Nephron (organoid): ENCODE measurements around the gene ZNF680.

Experiments used
- H3K27ac Mint-ChIP-seq, 3 experiments: 2 replicates each; pipeline ENCODE4 v1.8.0; 2020; ENCODE audit warnings: mixed read lengths in 3 of 3, mild to moderate bottlenecking in 2 of 3, moderate library complexity in 1 of 3
- H3K27me3 Mint-ChIP-seq: 2 replicates; pipeline ENCODE4 v1.8.0; 2021; ENCODE audit warnings: low read depth, mild to moderate bottlenecking, moderate library complexity, mixed read lengths
- H3K36me3 Mint-ChIP-seq: 2 replicates; pipeline ENCODE4 v1.8.0; 2020; ENCODE audit warnings: low read depth, mixed read lengths
- H3K4me1 Mint-ChIP-seq: 2 replicates; pipeline ENCODE4 v1.8.0; 2020; ENCODE audit warnings: mixed read lengths
- H3K4me3 Mint-ChIP-seq, 3 experiments: 2 replicates each; pipeline ENCODE4 v1.8.0; 2020; ENCODE audit warnings: mild to moderate bottlenecking in 3 of 3, mixed read lengths in 3 of 3, moderate library complexity in 2 of 3
- H3K9me3 Mint-ChIP-seq: 2 replicates; pipeline ENCODE4 v1.8.0; 2020; ENCODE audit warnings: mixed read lengths
- TF ChIP-seq, protein P1 (sequence below), 3 experiments: fragments of 200-600 bp; sonication (generic); IDR thresholded peaks; one replicate each; pipeline ENCODE4 v1.5.0; 2021; ENCODE audit warnings: antibody characterized with exemption in 3 of 3; ENCODE audit not compliant: unreplicated experiment in 3 of 3

ZNF680 gene

GRCh38 chr7:64606385-64606784, 43.5 kb upstream of the ZNF680 start:
- no peak overlapping the region for H3K27ac Mint-ChIP-seq
- peaks cover 59% of the 10 kb centered on the region for H3K9me3 Mint-ChIP-seq
- no peaks in the 10 kb centered on the region for H3K36me3 Mint-ChIP-seq
- no peak overlapping the region for H3K4me3 Mint-ChIP-seq
- no peaks in the 10 kb centered on the region for H3K27me3 Mint-ChIP-seq
- no peaks in the 10 kb centered on the region for H3K4me1 Mint-ChIP-seq
- TF ChIP-seq, protein P1, sequence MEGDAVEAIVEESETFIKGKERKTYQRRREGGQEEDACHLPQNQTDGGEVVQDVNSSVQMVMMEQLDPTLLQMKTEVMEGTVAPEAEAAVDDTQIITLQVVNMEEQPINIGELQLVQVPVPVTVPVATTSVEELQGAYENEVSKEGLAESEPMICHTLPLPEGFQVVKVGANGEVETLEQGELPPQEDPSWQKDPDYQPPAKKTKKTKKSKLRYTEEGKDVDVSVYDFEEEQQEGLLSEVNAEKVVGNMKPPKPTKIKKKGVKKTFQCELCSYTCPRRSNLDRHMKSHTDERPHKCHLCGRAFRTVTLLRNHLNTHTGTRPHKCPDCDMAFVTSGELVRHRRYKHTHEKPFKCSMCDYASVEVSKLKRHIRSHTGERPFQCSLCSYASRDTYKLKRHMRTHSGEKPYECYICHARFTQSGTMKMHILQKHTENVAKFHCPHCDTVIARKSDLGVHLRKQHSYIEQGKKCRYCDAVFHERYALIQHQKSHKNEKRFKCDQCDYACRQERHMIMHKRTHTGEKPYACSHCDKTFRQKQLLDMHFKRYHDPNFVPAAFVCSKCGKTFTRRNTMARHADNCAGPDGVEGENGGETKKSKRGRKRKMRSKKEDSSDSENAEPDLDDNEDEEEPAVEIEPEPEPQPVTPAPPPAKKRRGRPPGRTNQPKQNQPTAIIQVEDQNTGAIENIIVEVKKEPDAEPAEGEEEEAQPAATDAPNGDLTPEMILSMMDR (IDR thresholded peaks at IDR 0.05; ENCODE audit: unreplicated experiment in 3 of 3) = no peak

- no peak overlapping the region for H3K27ac Mint-ChIP-seq
- TF ChIP-seq, protein P1 (IDR thresholded peaks at IDR 0.05; ENCODE audit: unreplicated experiment in 3 of 3) = no peak
- no peaks in the 10 kb centered on the region for H3K27me3 Mint-ChIP-seq
- no peaks in the 10 kb centered on the region for H3K4me1 Mint-ChIP-seq
- H3K36me3 Mint-ChIP-seq = no peaks in the 10 kb centered on the region
- no peak overlapping the region for H3K4me3 Mint-ChIP-seq
- H3K9me3 Mint-ChIP-seq = peaks cover 52% of the 10 kb centered on the region
Observed at GRCh38 chr7:64603271-64603670, 40.4 kb upstream of the ZNF680 start.

DNA sequence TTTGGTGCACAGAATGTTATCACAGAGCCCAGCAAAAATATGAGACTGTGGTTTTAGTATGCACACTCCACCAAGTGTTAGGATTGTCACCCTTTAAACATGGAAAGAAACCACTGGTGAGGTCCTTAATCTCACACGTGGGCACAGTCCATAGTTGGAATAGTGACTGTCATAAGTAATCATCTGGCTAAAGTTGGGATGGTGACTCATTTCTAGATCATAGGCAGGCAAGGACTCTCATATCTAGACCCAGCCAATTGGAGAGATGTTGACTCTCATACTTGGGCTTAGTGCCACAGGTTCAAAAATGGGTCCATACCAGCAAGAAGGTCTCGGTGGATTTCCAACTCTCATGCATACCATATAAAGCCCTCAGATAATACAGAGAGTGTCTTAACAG, 39.6 kb upstream of the ZNF680 start:
- Mint-ChIP-seq H3K36me3 (no peaks in the 10 kb centered on the region), H3K27ac (no peak overlapping the region), H3K4me1 (no peaks in the 10 kb centered on the region), H3K9me3 (peaks cover 46% of the 10 kb centered on the region), H3K27me3 (no peaks in the 10 kb centered on the region), H3K4me3 (no peak overlapping the region)
- TF ChIP-seq, protein P1 (IDR thresholded peaks at IDR 0.05; ENCODE audit: unreplicated experiment in 3 of 3) = no peak

DNA sequence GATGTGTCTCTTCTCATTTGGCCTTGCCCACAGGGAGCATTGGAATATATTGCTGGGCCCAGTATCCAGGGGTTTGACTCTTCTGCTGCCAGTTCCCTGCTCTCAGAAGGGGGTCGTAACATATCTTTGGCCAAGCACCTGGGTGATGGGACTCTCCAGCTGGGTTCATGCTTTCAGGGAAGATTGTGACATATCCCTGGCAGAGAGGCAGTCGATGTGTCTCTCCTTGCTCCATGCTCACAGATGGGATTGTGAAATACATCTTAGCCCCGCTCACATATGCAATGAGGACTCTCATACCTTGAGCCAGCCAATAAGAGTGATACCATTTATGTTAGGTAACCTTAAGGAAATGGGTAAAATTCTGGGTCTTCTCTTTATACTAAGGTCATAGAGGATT, 39.2 kb upstream of the ZNF680 start:
- no peak overlapping the region for H3K4me3 Mint-ChIP-seq
- TF ChIP-seq, protein P1 (IDR thresholded peaks at IDR 0.05; ENCODE audit: unreplicated experiment in 3 of 3) = no peak
- peaks cover 46% of the 10 kb centered on the region for H3K9me3 Mint-ChIP-seq
- no peaks in the 10 kb centered on the region for H3K36me3 Mint-ChIP-seq
- no peak overlapping the region for H3K27ac Mint-ChIP-seq
- no peaks in the 10 kb centered on the region for H3K4me1 Mint-ChIP-seq
- no peaks in the 10 kb centered on the region for H3K27me3 Mint-ChIP-seq

- Mint-ChIP-seq H3K4me3 (no peak overlapping the region), H3K4me1 (no peaks in the 10 kb centered on the region), H3K36me3 (no peaks in the 10 kb centered on the region), H3K27ac (no peak overlapping the region), H3K27me3 (no peaks in the 10 kb centered on the region), H3K9me3 (peaks cover 46% of the 10 kb centered on the region)
- TF ChIP-seq, protein P1 (IDR thresholded peaks at IDR 0.05; ENCODE audit: unreplicated experiment in 3 of 3) = no peak
Observed at GRCh38 chr7:64599359-64599758, 36.5 kb upstream of the ZNF680 start.

DNA sequence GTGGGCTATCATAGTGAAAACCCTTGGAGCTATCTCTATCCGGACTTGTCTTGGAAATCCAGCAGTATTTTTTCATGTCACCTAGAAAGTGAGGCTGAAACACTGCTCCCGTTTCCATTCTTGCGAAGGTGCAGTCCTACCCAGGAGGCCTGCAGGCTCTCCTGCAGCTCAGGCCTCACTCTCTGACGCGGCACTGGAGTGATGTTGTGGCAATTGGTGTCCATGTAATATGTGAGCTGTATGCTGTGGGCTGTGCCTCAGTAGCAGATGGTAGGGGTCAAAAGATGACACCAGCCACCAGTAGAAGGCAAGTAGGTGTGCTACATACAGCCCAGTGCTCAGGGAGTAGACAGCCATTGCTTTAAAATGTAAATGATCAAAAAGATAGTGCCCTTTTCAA, 28.1 kb upstream of the ZNF680 start:
- H3K36me3 Mint-ChIP-seq = peaks cover 4% of the 10 kb centered on the region

More for the DNA sequence above, 28.1 kb upstream of the ZNF680 start:
- no peak overlapping the region for H3K27ac Mint-ChIP-seq
- no peaks in the 10 kb centered on the region for H3K27me3 Mint-ChIP-seq
- TF ChIP-seq, protein P1 (IDR thresholded peaks at IDR 0.05; ENCODE audit: unreplicated experiment in 3 of 3) = no peak
- H3K4me3 Mint-ChIP-seq = no peak overlapping the region
- H3K4me1 Mint-ChIP-seq = no peaks in the 10 kb centered on the region
- peaks cover 25% of the 10 kb centered on the region for H3K9me3 Mint-ChIP-seq
